Ascending aorta (tissue), 2 donors: ENCODE measurements around the gene KSR2. TPM values are rescaled to one million over a fixed set of nuclear protein-coding genes. Genes with fewer than 3 reads are reported as not detected.

Experiments used
- DNase-seq, 2 donors: peaks; one replicate each; pipeline ENCODE4 v3.0.0-alpha.2; 2019; ENCODE audit warnings: low spot score in 2 of 2
- H3K27ac ChIP-seq, 2 donors: fragments of 200-600 bp; sonication (generic); one replicate each; pipeline ENCODE4 v1.5.1; 2016 to 2017; ENCODE audit warnings: mild to moderate bottlenecking in 1 of 2
- H3K27me3 ChIP-seq: fragments of 200-600 bp; sonication (generic); one replicate; pipeline ENCODE4 v1.5.1; 2017
- H3K36me3 ChIP-seq, 2 donors: fragments of 200-600 bp; sonication (generic); one replicate each; pipeline ENCODE4 v1.5.1; 2016
- H3K4me1 ChIP-seq, 2 donors: fragments of 200-600 bp; sonication (generic); one replicate each; pipeline ENCODE4 v1.5.1; 2016 to 2017; ENCODE audit warnings: mild to moderate bottlenecking in 1 of 2
- H3K4me3 ChIP-seq, 2 donors: fragments of 200-600 bp; sonication (generic); one replicate each; pipeline ENCODE4 v1.5.1; 2016 to 2017; ENCODE audit warnings: mild to moderate bottlenecking in 1 of 2
- H3K9me3 ChIP-seq, 2 donors: fragments of 200-600 bp; sonication (generic); one replicate each; pipeline ENCODE4 v1.5.1; 2016
- CTCF ChIP-seq, 3 experiments: fragments of 200-600 bp in 2 of 3; fragments of 450-650 bp in 1 of 3; sonication (generic) in 2 of 3; IDR thresholded peaks; one replicate each; pipeline ENCODE4 v1.5.1; 2016 to 2019; ENCODE audit warnings: antibody characterized with exemption in 3 of 3, mild to moderate bottlenecking in 1 of 3, moderate library complexity in 1 of 3
- intact Hi-C: fragments of 100-400 bp; cut with DNase I; formaldehyde crosslinking; loops from one replicate; pipeline ENCODE4 v1.15.1; 2023
- total RNA-seq: library from RNA; depleted of rRNA; stranded (reverse); fragments of >200 nt; gene quantifications from one replicate; pipeline ENCODE4 v1.1.0, GENCODE V29; 2016

The KSR2 gene
- total RNA-seq, 1 donor from 2014 or later: 0.11 TPM

GRCh38 chr12:117513353-117513752 lies 455.4 kb downstream of the KSR2 start:
- TF ChIP-seq CTCF (IDR thresholded peaks at IDR 0.05): no peak
- Histone ChIP-seq H3K36me3 (no peaks in the 10 kb centered on the region), H3K27me3 (no peaks in the 10 kb centered on the region), H3K9me3 (no peaks in the 10 kb centered on the region), H3K4me3 (no peak overlapping the region), H3K27ac (no peak overlapping the region), H3K4me1 (no peaks in the 10 kb centered on the region)
- intact Hi-C loops: no loop called here
- no peak for DNase-seq

DNA sequence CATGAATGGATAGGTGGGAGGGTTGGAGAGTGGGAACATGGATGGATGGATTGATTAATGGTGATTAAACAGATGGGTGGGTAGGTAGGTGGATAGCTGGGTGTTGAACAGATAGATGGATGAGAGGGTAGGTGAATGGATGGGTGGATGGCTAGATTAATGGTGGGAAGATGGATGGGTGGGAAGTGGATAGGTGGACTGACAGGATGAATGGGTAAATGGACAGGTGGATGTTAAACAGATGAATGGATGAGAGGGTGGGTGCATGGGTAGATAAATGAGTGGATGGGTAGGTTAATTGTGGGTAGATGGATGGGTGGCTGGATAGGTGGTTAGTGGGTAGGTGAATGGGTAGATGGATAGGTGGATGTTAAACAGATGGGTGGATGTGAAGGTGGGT lies 460.3 kb downstream of the KSR2 start:
- Histone ChIP-seq H3K4me3 (no peak overlapping the region), H3K4me1 (no peaks in the 10 kb centered on the region), H3K36me3 (no peaks in the 10 kb centered on the region), H3K27ac (no peak overlapping the region), H3K9me3 (no peaks in the 10 kb centered on the region), H3K27me3 (no peaks in the 10 kb centered on the region)
- no peak for DNase-seq
- intact Hi-C loops: no loop called here
- no peak for TF ChIP-seq CTCF (IDR thresholded peaks at IDR 0.05)

DNA sequence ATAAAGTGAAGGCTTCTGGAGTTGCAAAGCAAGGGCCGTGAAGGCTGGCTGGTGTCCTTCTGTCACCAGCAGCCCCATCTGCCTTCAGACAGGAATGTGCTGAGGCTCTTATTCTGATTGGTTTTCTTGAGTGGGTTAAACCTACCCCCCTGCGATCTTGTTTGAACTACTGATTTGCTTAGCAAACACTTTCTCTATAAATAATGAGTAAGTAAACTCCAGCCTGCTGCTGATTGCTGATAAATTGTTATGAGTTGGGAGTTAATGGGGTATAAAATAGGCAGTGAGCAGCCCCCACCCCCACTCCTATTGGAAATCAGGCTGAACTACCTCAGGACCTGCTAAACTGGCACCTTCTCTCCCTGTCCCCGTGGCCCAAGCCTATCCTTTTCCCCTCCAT lies 461.2 kb downstream of the KSR2 start:
- Histone ChIP-seq H3K27me3 (no peaks in the 10 kb centered on the region), H3K27ac (no peak overlapping the region), H3K36me3 (no peaks in the 10 kb centered on the region), H3K4me3 (no peak overlapping the region), H3K4me1 (no peaks in the 10 kb centered on the region), H3K9me3 (no peaks in the 10 kb centered on the region)
- no peak for DNase-seq
- intact Hi-C loops: no loop called here
- no peak for TF ChIP-seq CTCF (IDR thresholded peaks at IDR 0.05)

- Histone ChIP-seq H3K4me1 (no peaks in the 10 kb centered on the region), H3K9me3 (no peaks in the 10 kb centered on the region), H3K4me3 (no peak overlapping the region), H3K27ac (no peak overlapping the region), H3K36me3 (no peaks in the 10 kb centered on the region), H3K27me3 (no peaks in the 10 kb centered on the region)
- no peak for DNase-seq
- intact Hi-C loops: no loop called here
- no peak for TF ChIP-seq CTCF (IDR thresholded peaks at IDR 0.05)
These were observed 462.5 kb downstream of the KSR2 start for GRCh38 chr12:117506333-117506732.

DNA sequence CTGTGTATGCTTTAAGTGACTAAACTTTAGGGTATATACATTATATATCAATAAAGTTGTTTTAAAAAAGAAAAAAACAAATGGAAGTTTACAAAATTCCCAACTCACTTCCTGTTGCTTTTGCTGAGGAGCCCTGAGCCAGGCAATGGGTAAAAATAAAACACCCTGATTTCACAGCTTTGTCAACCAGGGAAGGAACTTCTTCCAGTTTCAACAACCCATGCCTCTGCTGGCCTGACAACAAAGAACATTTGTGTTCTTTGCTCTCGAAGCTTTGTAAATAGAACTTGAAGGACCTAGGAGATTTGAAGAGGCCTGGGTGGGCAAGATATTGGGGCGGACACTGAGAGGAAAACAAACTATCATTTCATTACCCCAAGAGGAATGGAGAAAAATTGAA lies 466.2 kb downstream of the KSR2 start:
- intact Hi-C loops: no loop called here
- DNase-seq: no peak
- TF ChIP-seq CTCF (IDR thresholded peaks at IDR 0.05): no peak

DNA sequence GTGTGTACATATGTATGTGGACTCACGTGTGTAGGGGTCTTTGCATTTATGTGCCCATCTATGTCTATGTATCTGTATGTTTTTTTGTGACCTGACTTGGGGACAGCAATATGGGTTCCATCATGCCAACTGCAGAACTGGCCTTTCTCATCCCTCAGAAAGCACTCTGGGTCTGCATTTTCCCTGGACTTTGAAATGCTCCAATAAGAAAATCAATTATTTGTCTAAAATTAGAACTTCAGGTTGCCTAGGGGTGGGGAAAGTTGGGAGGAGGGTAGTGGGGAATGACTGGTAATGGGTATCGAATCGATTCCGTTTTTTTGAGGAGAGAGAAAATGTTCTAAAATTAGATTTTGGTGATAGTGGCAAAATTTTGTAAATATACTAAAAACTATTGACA lies 466.6 kb downstream of the KSR2 start:
- DNase-seq: no peak
- Histone ChIP-seq H3K27ac (no peak overlapping the region), H3K4me3 (no peak overlapping the region), H3K27me3 (no peaks in the 10 kb centered on the region), H3K9me3 (no peaks in the 10 kb centered on the region), H3K4me1 (no peaks in the 10 kb centered on the region), H3K36me3 (no peaks in the 10 kb centered on the region)
- no peak for TF ChIP-seq CTCF (IDR thresholded peaks at IDR 0.05)
- intact Hi-C loops: no loop called here

More for the DNA sequence above, 466.2 kb downstream of the KSR2 start:
- no peaks in the 10 kb centered on the region for H3K36me3 ChIP-seq
- H3K27me3 ChIP-seq: no peaks in the 10 kb centered on the region
- no peak overlapping the region for H3K27ac ChIP-seq
- no peak overlapping the region for H3K4me3 ChIP-seq
- no peaks in the 10 kb centered on the region for H3K9me3 ChIP-seq
- no peaks in the 10 kb centered on the region for H3K4me1 ChIP-seq
